ENCODE data around the gene CD79A. TPM values are rescaled to one million over a fixed set of nuclear protein-coding genes. Genes with fewer than 3 reads are reported as not detected.
"Not testable (repeated sequence)": the region's sequence is repeated elsewhere in the genome, so short reads cannot be mapped to it uniquely, and the experiment has no call there.

Gene CD79A
- polyA plus RNA-seq, 3 donors = 1.9 to 2.7 (median 2.1) TPM

GRCh38 chr19:41912899-41913537 lies 35.9 kb downstream of the CD79A start:
- Mint-ChIP-seq H3K36me3 (peaks cover 3 to 7% of the 10 kb centered on the region in 2 donors), H3K4me1 (peaks cover 18% of the 10 kb centered on the region), H3K9me3 (peaks cover 0 to 8% (median 3%) of the 10 kb centered on the region in 7 donors), H3K27me3 (ENCODE audit: low read depth in 3 of 3) (peaks cover 4 to 44% (median 43%) of the 10 kb centered on the region in 3 donors), H3K27ac (peak overlapping the region in 1 of 7 donors; percentile 58), H3K4me3 (peak overlapping the region in 1 of 2 donors; percentile 26)
- Histone ChIP-seq H3K4me2 (replicated peaks; ENCODE audit: extremely low read depth, low read length, poor library complexity, severe bottlenecking) (no peak overlapping the region), H3K27me3 (ENCODE audit: control insufficient read depth in 2 of 2, insufficient read depth in 2 of 2, low read length in 2 of 2) (peaks cover 29 to 67% of the 10 kb centered on the region in 2 donors), H3K36me3 (replicated peaks in 1 of 2; ENCODE audit: control insufficient read depth in 1 of 2, insufficient read depth in 2 of 2, low read length in 2 of 2) (peaks cover 1 to 4% of the 10 kb centered on the region in 2 donors), H3K4me1 (ENCODE audit: control insufficient read depth in 1 of 2, insufficient read depth in 2 of 2, low read length in 2 of 2) (no peaks in the 10 kb centered on the region), H2AFZ (ENCODE audit: insufficient read depth, low read depth, low read length, poor library complexity, severe bottlenecking) (no peak overlapping the region), H3K4me3 (replicated peaks in 1 of 3; ENCODE audit: low read depth in 2 of 3, low read length in 3 of 3) (no peak overlapping the region), H3K9ac (ENCODE audit: insufficient read depth, low read length, poor library complexity, severe bottlenecking) (no peak overlapping the region), H4K20me1 (ENCODE audit: insufficient read depth, low read length) (peaks cover 49% of the 10 kb centered on the region), H3K79me2 (ENCODE audit: insufficient read depth, low read length) (no peaks in the 10 kb centered on the region), H3K9me3 (replicated peaks in 1 of 2; ENCODE audit: control insufficient read depth in 1 of 2, insufficient read depth in 1 of 2, low read length in 2 of 2) (peaks cover 0 to 16% of the 10 kb centered on the region in 2 donors), H3K27ac (ENCODE audit: low read depth in 1 of 2, low read length in 2 of 2) (no peak overlapping the region)
- intact Hi-C loops (cut with micrococcal nuclease) = no loop called here
- no peak for TF ChIP-seq CTCF (IDR thresholded peaks at IDR 0.05)
- WGBS (ENCODE audit: insufficient coverage) = 3% methylated on average over 38 of the region's 51 CpGs
- DNase-seq = no peak

GRCh38 chr19:41913538-41914423 lies 36.7 kb downstream of the CD79A start:
- Mint-ChIP-seq H3K9me3 (peaks cover 0 to 8% (median 3%) of the 10 kb centered on the region in 7 donors), H3K4me1 (peaks cover 18% of the 10 kb centered on the region), H3K27ac (peak overlapping the region in 1 of 7 donors; percentile 58), H3K36me3 (peaks cover 2 to 7% of the 10 kb centered on the region in 2 donors), H3K4me3 (peak overlapping the region in 1 of 2 donors; percentile 69), H3K27me3 (ENCODE audit: low read depth in 3 of 3) (peaks cover 0 to 44% (median 43%) of the 10 kb centered on the region in 3 donors)
- Histone ChIP-seq H3K27ac (ENCODE audit: low read depth in 1 of 2, low read length in 2 of 2) (no peak overlapping the region), H3K4me3 (replicated peaks in 1 of 3; ENCODE audit: low read depth in 2 of 3, low read length in 3 of 3) (no peak overlapping the region), H3K4me1 (ENCODE audit: control insufficient read depth in 1 of 2, insufficient read depth in 2 of 2, low read length in 2 of 2) (no peaks in the 10 kb centered on the region), H3K4me2 (replicated peaks; ENCODE audit: extremely low read depth, low read length, poor library complexity, severe bottlenecking) (no peak overlapping the region), H3K79me2 (ENCODE audit: insufficient read depth, low read length) (no peaks in the 10 kb centered on the region), H3K9ac (ENCODE audit: insufficient read depth, low read length, poor library complexity, severe bottlenecking) (no peak overlapping the region), H3K27me3 (ENCODE audit: control insufficient read depth in 2 of 2, insufficient read depth in 2 of 2, low read length in 2 of 2) (peaks cover 29 to 68% of the 10 kb centered on the region in 2 donors), H2AFZ (ENCODE audit: insufficient read depth, low read depth, low read length, poor library complexity, severe bottlenecking) (no peak overlapping the region), H3K36me3 (replicated peaks in 1 of 2; ENCODE audit: control insufficient read depth in 1 of 2, insufficient read depth in 2 of 2, low read length in 2 of 2) (no peaks in the 10 kb centered on the region), H4K20me1 (ENCODE audit: insufficient read depth, low read length) (peaks cover 42% of the 10 kb centered on the region), H3K9me3 (replicated peaks in 1 of 2; ENCODE audit: control insufficient read depth in 1 of 2, insufficient read depth in 1 of 2, low read length in 2 of 2) (peaks cover 0 to 16% of the 10 kb centered on the region in 2 donors)
- no peak for DNase-seq
- 14% methylated on average over 21 of the region's 21 CpGs for WGBS (ENCODE audit: insufficient coverage)
- no peak for TF ChIP-seq CTCF (IDR thresholded peaks at IDR 0.05)
- intact Hi-C loops (cut with micrococcal nuclease) = no loop called here

GRCh38 chr19:41914424-41914834 lies 37.4 kb downstream of the CD79A start:
- H3K9ac ChIP-seq (ENCODE audit: insufficient read depth, low read length, poor library complexity, severe bottlenecking); H3K4me3 ChIP-seq (replicated peaks in 1 of 3; ENCODE audit: low read depth in 2 of 3, low read length in 3 of 3); H2AFZ ChIP-seq (ENCODE audit: insufficient read depth, low read depth, low read length, poor library complexity, severe bottlenecking); H3K36me3 ChIP-seq (replicated peaks in 1 of 2; ENCODE audit: control insufficient read depth in 1 of 2, insufficient read depth in 2 of 2, low read length in 2 of 2); H3K9me3 Mint-ChIP-seq; intact Hi-C loops (cut with micrococcal nuclease); H3K27ac ChIP-seq (ENCODE audit: low read depth in 1 of 2, low read length in 2 of 2); H3K36me3 Mint-ChIP-seq; H3K4me2 ChIP-seq (replicated peaks; ENCODE audit: extremely low read depth, low read length, poor library complexity, severe bottlenecking); H3K79me2 ChIP-seq (ENCODE audit: insufficient read depth, low read length); DNase-seq; H3K4me1 ChIP-seq (ENCODE audit: control insufficient read depth in 1 of 2, insufficient read depth in 2 of 2, low read length in 2 of 2): not testable (repeated sequence)
- Mint-ChIP-seq H3K4me3 (peak overlapping the region in 1 of 2 donors; percentile 69), H3K4me1 (peaks cover 15% of the 10 kb centered on the region), H3K27ac (peak overlapping the region in 1 of 7 donors; percentile 12), H3K27me3 (ENCODE audit: low read depth in 3 of 3) (peaks cover 0 to 43% (median 42%) of the 10 kb centered on the region in 3 donors)
- peaks cover 35% of the 10 kb centered on the region for H4K20me1 ChIP-seq (ENCODE audit: insufficient read depth, low read length)
- WGBS (ENCODE audit: insufficient coverage) = no CpG with 5 or more reads among the region's 5 CpGs
- peaks cover 0 to 16% of the 10 kb centered on the region in 2 donors for H3K9me3 ChIP-seq (replicated peaks in 1 of 2; ENCODE audit: control insufficient read depth in 1 of 2, insufficient read depth in 1 of 2, low read length in 2 of 2)
- H3K27me3 ChIP-seq (ENCODE audit: control insufficient read depth in 2 of 2, insufficient read depth in 2 of 2, low read length in 2 of 2) = peaks cover 29 to 71% of the 10 kb centered on the region in 2 donors

Data from CD14-positive monocyte (primary cell).